HG03439 (cell line): ENCODE data around the gene MGAT3.

ENCODE experiments used
- ATAC-seq: cut with Tn5 transposase; IDR thresholded peaks from one replicate; pipeline ENCODE4 v1.9.1; 2021; ENCODE audit warnings: mild to moderate bottlenecking, moderate library complexity; ENCODE audit not compliant: unreplicated experiment

Gene MGAT3

DNA sequence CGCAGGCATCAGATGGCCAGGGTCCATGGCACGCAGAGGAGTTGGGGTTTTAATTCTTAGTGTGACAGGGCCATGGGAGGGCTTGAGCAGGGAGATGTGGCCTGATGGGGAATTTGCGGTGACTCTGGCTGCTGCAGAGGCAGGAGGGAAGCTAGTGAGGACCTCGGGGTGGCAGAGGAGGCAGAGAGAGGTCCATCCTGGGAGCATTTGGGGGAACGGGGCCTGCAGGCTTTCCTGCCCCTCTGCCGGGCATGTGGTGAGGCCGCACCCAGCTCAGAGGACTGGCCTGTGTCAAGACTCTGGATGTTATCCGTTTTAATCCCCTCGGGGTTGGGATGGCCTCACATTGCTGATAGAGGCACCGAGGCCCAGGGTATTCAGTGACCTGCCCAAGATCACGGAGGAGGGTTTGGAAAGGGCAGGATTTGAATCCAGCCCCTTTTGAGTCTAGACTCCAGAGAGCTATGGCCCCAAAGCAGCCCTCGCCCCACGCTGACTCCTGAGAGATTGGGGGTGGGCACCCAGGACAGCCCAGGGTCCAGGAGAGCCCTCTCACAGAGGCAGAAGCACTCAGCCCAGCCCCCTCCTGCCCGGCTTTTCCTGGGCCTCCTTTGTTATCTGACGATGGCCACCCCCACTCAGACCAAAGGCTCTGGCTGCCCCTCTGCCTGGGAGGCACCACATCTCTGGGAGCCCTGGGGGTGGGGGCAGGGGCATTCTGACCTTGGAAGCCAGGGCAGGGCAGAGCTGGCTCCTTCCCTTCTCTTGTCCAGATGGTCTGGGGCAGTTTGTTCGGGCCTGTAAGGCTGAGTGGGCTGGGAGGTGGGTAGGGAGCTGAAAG is 13.9 kb downstream of the MGAT3 start:
- no peak for ATAC-seq

- no peak for ATAC-seq
Measured at GRCh38 chr22:39471381-39472141, 14.7 kb downstream of the MGAT3 start.

GRCh38 chr22:39472570-39473556 is 16.1 kb downstream of the MGAT3 start:
- no peak for ATAC-seq

GRCh38 chr22:39473851-39474250 is 17.0 kb downstream of the MGAT3 start:
- ATAC-seq, result no peak

GRCh38 chr22:39474351-39475111 is 17.7 kb downstream of the MGAT3 start:
- ATAC-seq, result no peak

GRCh38 chr22:39475337-39475736 is 18.5 kb downstream of the MGAT3 start:
- no peak for ATAC-seq

DNA sequence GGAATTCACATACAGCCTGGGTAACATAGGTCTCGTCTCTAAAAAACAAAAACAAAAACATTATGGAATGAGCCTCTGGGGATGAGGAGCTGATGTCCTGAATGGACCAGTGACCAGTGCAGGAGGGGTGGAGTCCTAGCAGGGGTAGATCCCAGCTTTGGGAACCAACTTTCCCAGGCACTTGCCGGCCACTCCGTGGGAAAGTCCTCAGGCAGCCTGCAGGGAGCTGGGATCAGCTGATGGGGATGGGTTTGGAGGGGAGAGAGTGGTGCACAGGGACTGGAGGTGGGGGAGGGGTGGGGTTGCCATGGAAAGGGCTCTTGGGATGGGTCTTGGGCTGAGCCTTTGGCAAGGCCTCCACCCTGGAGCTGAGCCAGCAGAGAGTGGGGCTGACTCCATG is 19.1 kb downstream of the MGAT3 start:
- no peak for ATAC-seq

GRCh38 chr22:39476664-39477063 is 19.9 kb downstream of the MGAT3 start:
- no peak for ATAC-seq

DNA sequence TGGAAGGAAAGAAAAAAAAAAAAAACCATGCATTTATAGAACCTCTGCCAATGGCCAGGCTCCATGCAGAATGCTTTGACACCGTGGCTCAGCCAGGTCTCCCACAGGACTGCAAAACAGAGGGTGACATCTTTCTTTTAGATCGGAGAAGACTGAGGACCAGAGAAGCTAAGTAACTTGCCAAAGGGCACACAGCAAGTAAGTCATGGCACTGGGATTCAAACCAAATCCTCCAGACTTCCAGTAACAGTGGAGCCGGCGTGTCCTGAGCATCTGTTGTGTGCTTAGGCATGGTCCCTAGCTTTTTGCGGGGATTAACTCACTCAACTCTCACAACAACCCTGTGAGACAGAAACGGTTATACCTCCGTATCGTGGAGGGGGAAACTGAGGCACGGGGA is 20.7 kb downstream of the MGAT3 start:
- ATAC-seq, result no peak

GRCh38 chr22:39478441-39478850 is 21.6 kb downstream of the MGAT3 start:
- ATAC-seq, result no peak

GRCh38 chr22:39479254-39479653 is 22.4 kb downstream of the MGAT3 start:
- no peak for ATAC-seq

GRCh38 chr22:39480557-39480956 is 23.7 kb downstream of the MGAT3 start:
- no peak for ATAC-seq

DNA sequence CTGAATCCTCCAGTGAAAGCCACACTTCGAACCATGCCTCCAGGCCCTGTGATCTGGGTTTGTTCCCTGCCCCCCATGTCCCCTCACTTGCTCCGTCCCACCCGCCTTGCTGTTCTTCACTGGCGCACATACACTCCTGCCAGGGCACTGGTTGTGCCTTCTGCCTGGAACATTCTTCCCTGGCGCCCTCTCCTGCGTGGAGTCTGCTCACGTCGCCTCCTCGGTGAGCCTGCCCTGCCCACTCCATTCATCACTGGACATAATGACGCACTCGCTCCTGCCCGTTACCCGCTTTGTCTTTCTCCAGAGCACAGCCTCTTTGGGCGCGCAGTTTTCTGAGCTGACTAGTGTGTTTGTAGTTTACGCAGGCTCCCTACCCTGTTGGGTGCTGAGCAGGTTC is 24.2 kb downstream of the MGAT3 start:
- no peak for ATAC-seq

GRCh38 chr22:39481595-39481994 is 24.8 kb downstream of the MGAT3 start:
- no peak for ATAC-seq

GRCh38 chr22:39482768-39483167 is 26.0 kb downstream of the MGAT3 start:
- ATAC-seq, result no peak

DNA sequence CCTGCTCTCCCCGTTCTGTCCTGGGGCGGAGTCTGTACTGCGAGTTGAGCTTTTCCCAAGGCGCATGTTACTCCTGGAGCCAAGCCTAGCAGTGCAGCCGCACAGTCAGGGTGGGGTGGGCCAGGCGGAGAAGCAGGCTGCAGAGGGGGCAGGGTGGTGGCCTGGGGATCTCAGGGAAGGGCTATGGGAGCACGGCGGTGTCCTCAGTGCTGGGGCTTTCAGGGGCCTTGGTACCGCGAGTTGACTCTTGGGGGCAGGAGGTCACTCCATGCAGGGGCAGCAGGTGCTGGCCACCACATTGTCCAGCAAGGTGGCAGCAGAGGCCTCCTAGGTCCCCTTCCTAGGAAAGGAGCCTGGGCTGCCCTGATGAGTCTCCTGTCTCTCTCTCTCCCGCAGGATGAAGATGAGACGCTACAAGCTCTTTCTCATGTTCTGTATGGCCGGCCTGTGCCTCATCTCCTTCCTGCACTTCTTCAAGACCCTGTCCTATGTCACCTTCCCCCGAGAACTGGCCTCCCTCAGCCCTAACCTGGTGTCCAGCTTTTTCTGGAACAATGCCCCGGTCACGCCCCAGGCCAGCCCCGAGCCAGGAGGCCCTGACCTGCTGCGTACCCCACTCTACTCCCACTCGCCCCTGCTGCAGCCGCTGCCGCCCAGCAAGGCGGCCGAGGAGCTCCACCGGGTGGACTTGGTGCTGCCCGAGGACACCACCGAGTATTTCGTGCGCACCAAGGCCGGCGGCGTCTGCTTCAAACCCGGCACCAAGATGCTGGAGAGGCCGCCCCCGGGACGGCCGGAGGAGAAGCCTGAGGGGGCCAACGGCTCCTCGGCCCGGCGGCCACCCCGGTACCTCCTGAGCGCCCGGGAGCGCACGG is 30.4 kb downstream of the MGAT3 start:
- no peak for ATAC-seq

DNA sequence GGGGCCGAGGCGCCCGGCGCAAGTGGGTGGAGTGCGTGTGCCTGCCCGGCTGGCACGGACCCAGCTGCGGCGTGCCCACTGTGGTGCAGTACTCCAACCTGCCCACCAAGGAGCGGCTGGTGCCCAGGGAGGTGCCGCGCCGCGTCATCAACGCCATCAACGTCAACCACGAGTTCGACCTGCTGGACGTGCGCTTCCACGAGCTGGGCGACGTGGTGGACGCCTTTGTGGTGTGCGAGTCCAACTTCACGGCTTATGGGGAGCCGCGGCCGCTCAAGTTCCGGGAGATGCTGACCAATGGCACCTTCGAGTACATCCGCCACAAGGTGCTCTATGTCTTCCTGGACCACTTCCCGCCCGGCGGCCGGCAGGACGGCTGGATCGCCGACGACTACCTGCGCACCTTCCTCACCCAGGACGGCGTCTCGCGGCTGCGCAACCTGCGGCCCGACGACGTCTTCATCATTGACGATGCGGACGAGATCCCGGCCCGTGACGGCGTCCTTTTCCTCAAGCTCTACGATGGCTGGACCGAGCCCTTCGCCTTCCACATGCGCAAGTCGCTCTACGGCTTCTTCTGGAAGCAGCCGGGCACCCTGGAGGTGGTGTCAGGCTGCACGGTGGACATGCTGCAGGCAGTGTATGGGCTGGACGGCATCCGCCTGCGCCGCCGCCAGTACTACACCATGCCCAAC is 31.2 kb downstream of the MGAT3 start:
- ATAC-seq, result no peak

DNA sequence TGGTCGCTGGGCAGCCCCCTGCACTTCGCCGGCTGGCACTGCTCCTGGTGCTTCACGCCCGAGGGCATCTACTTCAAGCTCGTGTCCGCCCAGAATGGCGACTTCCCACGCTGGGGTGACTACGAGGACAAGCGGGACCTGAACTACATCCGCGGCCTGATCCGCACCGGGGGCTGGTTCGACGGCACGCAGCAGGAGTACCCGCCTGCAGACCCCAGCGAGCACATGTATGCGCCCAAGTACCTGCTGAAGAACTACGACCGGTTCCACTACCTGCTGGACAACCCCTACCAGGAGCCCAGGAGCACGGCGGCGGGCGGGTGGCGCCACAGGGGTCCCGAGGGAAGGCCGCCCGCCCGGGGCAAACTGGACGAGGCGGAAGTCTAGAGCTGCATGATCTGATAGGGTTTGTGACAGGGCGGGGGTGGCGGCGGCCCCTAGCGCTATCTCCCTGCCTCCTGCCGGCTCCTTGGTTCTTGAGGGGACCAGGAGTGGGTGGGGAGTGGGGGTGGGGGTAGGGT is 31.8 kb downstream of the MGAT3 start:
- ATAC-seq, result no peak
